Keratinocyte (primary cell): Measurements from ENCODE around the gene CALR3. TPM values are rescaled to one million over a fixed set of nuclear protein-coding genes. Genes with fewer than 3 reads are reported as not detected.

Source experiments
- DNase-seq: peaks from one replicate; pipeline ENCODE4 v3.0.0-alpha.2; 2011; ENCODE audit warnings: low read depth, missing footprints, low spot score
- FAIRE-seq: peaks from 2 replicates; lab custom pipeline; 2011; peaks lifted over from hg19 to GRCh38; lab: Jason Lieb, UNC
- H2AFZ ChIP-seq: 2 replicates; pipeline ENCODE4 v1.6.0; 2012; ENCODE audit warnings: low read length, control low read depth, inconsistent platforms; ENCODE audit not compliant: control insufficient read depth
- H3K27ac ChIP-seq: 2 replicates; pipeline ENCODE4 v1.5.1; 2011; ENCODE audit warnings: low read length; ENCODE audit not compliant: control insufficient read depth, insufficient read depth
- H3K27me3 ChIP-seq: 3 replicates; pipeline ENCODE4 v1.6.0; 2011; ENCODE audit warnings: low read length; ENCODE audit not compliant: control insufficient read depth, insufficient read depth; ENCODE audit errors: extremely low read depth
- H3K36me3 ChIP-seq, 2 experiments: 2 replicates in 1 of 2; 3 replicates in 1 of 2; pipeline ENCODE4 v1.5.1; 2011; ENCODE audit warnings: low read length in 2 of 2, mild to moderate bottlenecking in 1 of 2; ENCODE audit not compliant: control insufficient read depth in 2 of 2, insufficient read depth in 2 of 2; ENCODE audit errors: extremely low read depth in 1 of 2
- H3K4me1 ChIP-seq: 3 replicates; pipeline ENCODE4 v1.5.1; 2011; ENCODE audit warnings: low read length; ENCODE audit not compliant: control insufficient read depth, insufficient read depth; ENCODE audit errors: extremely low read depth
- H3K4me2 ChIP-seq: 3 replicates; pipeline ENCODE4 v1.6.0; 2011; ENCODE audit warnings: low read depth, low read length; ENCODE audit not compliant: control insufficient read depth, insufficient read depth; ENCODE audit errors: extremely low read depth
- H3K4me3 ChIP-seq, 3 experiments: fragments of 200-600 bp in 1 of 3; sonication (generic) in 1 of 3; 2 replicates in 2 of 3; 3 replicates in 1 of 3; pipeline ENCODE4 v1.5.1; 2011 to 2016; ENCODE audit warnings: low read length in 3 of 3, mild to moderate bottlenecking in 3 of 3, control low read depth in 2 of 3, inconsistent platforms in 1 of 3, low read depth in 1 of 3, mixed read lengths in 1 of 3, mixed run types in 1 of 3, moderate library complexity in 1 of 3; ENCODE audit not compliant: control insufficient read depth in 2 of 3, insufficient read depth in 2 of 3; ENCODE audit errors: extremely low read depth in 1 of 3
- H3K79me2 ChIP-seq: 2 replicates; pipeline ENCODE4 v1.6.0; 2012; ENCODE audit warnings: low read length; ENCODE audit not compliant: control insufficient read depth, insufficient read depth
- H3K9ac ChIP-seq: 3 replicates; pipeline ENCODE4 v1.6.0; 2011; ENCODE audit warnings: low read length; ENCODE audit not compliant: control insufficient read depth, insufficient read depth; ENCODE audit errors: extremely low read depth
- H3K9me1 ChIP-seq: 3 replicates; pipeline ENCODE4 v1.6.0; 2011; ENCODE audit warnings: low read length; ENCODE audit not compliant: control insufficient read depth, insufficient read depth; ENCODE audit errors: extremely low read depth
- H3K9me3 ChIP-seq: 2 replicates; pipeline ENCODE4 v1.5.1; 2012; ENCODE audit warnings: low read depth, low read length; ENCODE audit not compliant: control insufficient read depth
- H4K20me1 ChIP-seq: 3 replicates; pipeline ENCODE4 v1.6.0; 2011; ENCODE audit warnings: low read length; ENCODE audit not compliant: control insufficient read depth, insufficient read depth; ENCODE audit errors: extremely low read depth
- EZH2 ChIP-seq: IDR thresholded peaks from one replicate; pipeline ENCODE4 v1.6.1; 2012; ENCODE audit warnings: inconsistent platforms, mild to moderate bottlenecking, low read length, moderate library complexity
- dilution Hi-C: fragments of 300-500 bp; cut with MboI; formaldehyde crosslinking; loops from one replicate; pipeline ENCODE4 v1.7.0; 2020; ENCODE audit warnings: low sequenced_read_pairs; ENCODE audit not compliant: extremely low pct_ligation_motif_present
- polyA plus RNA-seq, 5 experiments: library from polyadenylated mRNA; depleted of rRNA in 3 of 5; stranded (reverse) in 3 of 5; stranded (forward) in 1 of 5; unstranded in 1 of 5; fragments of >200 nt; gene quantifications; 1 replicate in 1 of 5; 2 replicates in 3 of 5; 3 replicates in 1 of 5; pipeline versions ENCODE4 v1.2.1 to v1.2.3, GENCODE V29; 2011 to 2012; ENCODE audit warnings: missing spikeins in 2 of 5, low read depth in 1 of 5, low replicate concordance in 1 of 5
- TF ChIP-seq, protein P1 (sequence below), 3 experiments: IDR thresholded peaks in 1 of 3; conservative IDR thresholded peaks in 1 of 3; optimal IDR thresholded peaks in 1 of 3; 2 replicates in 2 of 3; 3 replicates in 1 of 3; pipeline versions ENCODE3 to v1.5.1; 2011; ENCODE audit warnings: low read length in 3 of 3, mild to moderate bottlenecking in 3 of 3, moderate library complexity in 2 of 3, control low read depth in 1 of 3, inconsistent platforms in 1 of 3; ENCODE audit not compliant: insufficient read depth in 2 of 3; ENCODE audit errors: extremely low read depth in 1 of 3

The CALR3 gene
- polyA plus RNA-seq, 1 donor (not counting 4 experiments of a cell fraction or from before 2014, with no cell fraction given), result not detected

DNA sequence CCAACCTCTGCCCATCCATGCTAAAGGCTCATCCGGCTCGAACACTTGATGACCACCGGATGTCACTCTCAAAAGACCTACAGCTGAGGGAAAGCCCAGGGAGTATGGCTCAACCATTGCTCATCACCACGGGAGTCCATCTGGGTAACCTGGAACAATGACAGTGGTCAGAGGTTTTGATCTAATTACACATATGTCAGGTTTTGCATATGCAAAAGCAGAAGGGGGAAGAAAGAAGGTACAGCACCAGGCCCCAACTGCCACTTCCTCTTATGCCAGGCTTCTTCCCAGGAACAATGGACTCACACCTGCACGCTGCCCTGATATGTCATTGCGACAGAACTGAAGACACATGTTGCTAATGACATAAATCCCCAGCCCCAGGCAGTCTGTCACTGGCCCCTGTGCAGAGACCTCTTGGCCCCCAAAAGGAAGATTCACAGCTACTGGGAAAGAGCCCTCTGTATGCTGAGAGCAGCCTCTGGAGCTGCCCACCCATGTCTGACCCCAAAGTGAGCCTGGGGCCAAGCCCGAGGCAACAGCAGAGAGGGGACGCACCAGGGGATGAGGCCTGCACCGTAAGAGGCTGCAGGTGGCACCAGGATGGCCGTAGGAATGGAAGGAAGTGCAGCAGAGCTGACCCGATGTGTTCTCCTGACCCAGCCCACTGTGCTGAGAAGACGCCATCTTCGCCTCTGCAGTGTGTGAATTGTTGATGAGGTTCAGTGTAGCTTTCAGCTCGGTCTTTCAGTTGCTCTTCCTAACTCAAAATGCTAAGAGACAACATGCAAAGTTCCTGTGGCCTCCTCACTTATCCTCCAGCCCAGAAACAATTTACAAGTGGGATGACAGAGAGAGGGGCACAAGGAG lies 50.5 kb downstream of the CALR3 start:
- Histone ChIP-seq H3K9me1 (peaks cover 3% of the 10 kb centered on the region), H3K36me3 (peaks cover 6 to 10% of the 10 kb centered on the region in 2 experiments), H2AFZ (no peak overlapping the region), H3K4me2 (no peak overlapping the region), H4K20me1 (peaks cover 26% of the 10 kb centered on the region), H3K9ac (no peak overlapping the region), H3K27me3 (no peaks in the 10 kb centered on the region), H3K4me1 (peaks cover 10% of the 10 kb centered on the region), H3K79me2 (peaks cover 77% of the 10 kb centered on the region), H3K9me3 (no peaks in the 10 kb centered on the region), H3K27ac (no peak overlapping the region), H3K4me3 (no peak overlapping the region)
- no peak for DNase-seq
- FAIRE-seq, result no peak
- TF ChIP-seq, protein P1, sequence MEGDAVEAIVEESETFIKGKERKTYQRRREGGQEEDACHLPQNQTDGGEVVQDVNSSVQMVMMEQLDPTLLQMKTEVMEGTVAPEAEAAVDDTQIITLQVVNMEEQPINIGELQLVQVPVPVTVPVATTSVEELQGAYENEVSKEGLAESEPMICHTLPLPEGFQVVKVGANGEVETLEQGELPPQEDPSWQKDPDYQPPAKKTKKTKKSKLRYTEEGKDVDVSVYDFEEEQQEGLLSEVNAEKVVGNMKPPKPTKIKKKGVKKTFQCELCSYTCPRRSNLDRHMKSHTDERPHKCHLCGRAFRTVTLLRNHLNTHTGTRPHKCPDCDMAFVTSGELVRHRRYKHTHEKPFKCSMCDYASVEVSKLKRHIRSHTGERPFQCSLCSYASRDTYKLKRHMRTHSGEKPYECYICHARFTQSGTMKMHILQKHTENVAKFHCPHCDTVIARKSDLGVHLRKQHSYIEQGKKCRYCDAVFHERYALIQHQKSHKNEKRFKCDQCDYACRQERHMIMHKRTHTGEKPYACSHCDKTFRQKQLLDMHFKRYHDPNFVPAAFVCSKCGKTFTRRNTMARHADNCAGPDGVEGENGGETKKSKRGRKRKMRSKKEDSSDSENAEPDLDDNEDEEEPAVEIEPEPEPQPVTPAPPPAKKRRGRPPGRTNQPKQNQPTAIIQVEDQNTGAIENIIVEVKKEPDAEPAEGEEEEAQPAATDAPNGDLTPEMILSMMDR (optimal IDR thresholded peaks at IDR 0.05 in 1 of 3, IDR thresholded peaks at IDR 0.05 in 1 of 3, conservative IDR thresholded peaks at IDR 0.05 in 1 of 3; ENCODE audit: extremely low read depth in 1 of 3, insufficient read depth in 2 of 3, low read length in 3 of 3), result no peak
- no peak for TF ChIP-seq EZH2
- dilution Hi-C loops, result no loop called here

GRCh38 chr19:16444269-16444600 lies 51.7 kb downstream of the CALR3 start:
- H3K4me1 ChIP-seq, result peaks cover 10% of the 10 kb centered on the region
- H3K9me1 ChIP-seq, result peaks cover 3% of the 10 kb centered on the region
- H3K4me2 ChIP-seq, result no peak overlapping the region
- H3K79me2 ChIP-seq, result peaks cover 64% of the 10 kb centered on the region
- no peaks in the 10 kb centered on the region for H3K9me3 ChIP-seq
- no peaks in the 10 kb centered on the region for H3K27me3 ChIP-seq
- DNase-seq (no peak), FAIRE-seq (no peak)
- dilution Hi-C loops, result no loop called here
- no peak for TF ChIP-seq EZH2
- TF ChIP-seq, protein P1 (optimal IDR thresholded peaks at IDR 0.05 in 1 of 3, IDR thresholded peaks at IDR 0.05 in 1 of 3, conservative IDR thresholded peaks at IDR 0.05 in 1 of 3; ENCODE audit: extremely low read depth in 1 of 3, insufficient read depth in 2 of 3, low read length in 3 of 3), result no peak
- H2AFZ ChIP-seq, result no peak overlapping the region
- no peak overlapping the region for H3K27ac ChIP-seq
- H4K20me1 ChIP-seq, result peaks cover 26% of the 10 kb centered on the region
- H3K4me3 ChIP-seq, result no peak overlapping the region
- H3K9ac ChIP-seq, result no peak overlapping the region
- H3K36me3 ChIP-seq, result peaks cover 6 to 12% of the 10 kb centered on the region in 2 experiments
